Measurements from ENCODE around the gene ATXN1.
"Not testable (repeated sequence)": the region's sequence is repeated elsewhere in the genome, so short reads cannot be mapped to it uniquely, and the experiment has no call there.

GRCh38 chr6:16628580-16628979 is 132.7 kb downstream of the ATXN1 start:
- not testable (repeated sequence) for TF ChIP-seq ESRRG, ZNF70, OSR1 (CRISPR knock-in tag; IDR thresholded peaks at IDR 0.05)
